Body of pancreas (tissue), 4 donors: ENCODE results near the gene CHCHD10.

Experiments
- CTCF ChIP-seq, 7 experiments: fragments of 450-650 bp in 4 of 7; fragments of 200-600 bp in 3 of 7; sonication (generic) in 3 of 7; IDR thresholded peaks; one replicate each; pipeline ENCODE4 v1.5.1; 2016 to 2019; ENCODE audit warnings: antibody characterized with exemption in 7 of 7
- POLR2A ChIP-seq, 3 donors: fragments of 450-650 bp; IDR thresholded peaks; one replicate each; pipeline ENCODE4 v1.6.1; 2016; ENCODE audit warnings: antibody characterized with exemption in 3 of 3, mild to moderate bottlenecking in 2 of 3

DNA sequence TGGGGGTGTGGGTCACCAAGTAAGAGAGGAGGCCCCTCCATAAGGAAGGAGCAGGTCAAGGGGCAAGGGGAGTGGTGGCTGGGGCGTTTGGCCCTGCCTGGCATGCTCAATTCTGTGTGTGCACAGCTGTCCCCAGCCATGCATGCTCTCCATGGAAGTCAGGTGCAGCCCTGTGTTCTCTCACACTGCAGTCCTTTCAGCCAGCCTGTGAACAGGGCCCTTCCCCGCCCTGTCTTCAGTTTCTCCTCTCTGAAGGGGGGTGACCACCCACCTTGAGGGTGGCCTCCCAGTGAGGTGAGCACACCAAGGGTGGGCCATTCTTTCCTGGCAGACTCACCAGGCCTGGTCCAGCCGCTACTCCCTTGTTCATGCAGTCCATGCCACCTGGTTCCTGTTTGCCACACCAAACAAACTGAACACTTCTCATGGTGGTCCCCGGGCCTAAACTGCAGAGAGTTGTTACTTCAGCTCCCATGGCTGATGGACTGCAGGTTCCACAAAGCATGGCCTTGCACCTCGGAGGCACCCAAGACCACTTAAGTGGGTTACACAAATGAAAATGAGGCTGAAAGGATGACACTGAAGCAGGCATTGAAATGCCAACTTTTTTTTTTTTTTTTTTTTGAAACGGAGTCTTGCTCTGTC, 1.7 kb upstream of the CHCHD10 start:
- TF ChIP-seq CTCF (IDR thresholded peaks at IDR 0.05), result no peak
- TF ChIP-seq POLR2A (IDR thresholded peaks at IDR 0.05), result no peak
